Suprapubic skin (tissue), 4 donors: ENCODE results near the gene TCF12. TPM values are rescaled to one million over a fixed set of nuclear protein-coding genes. Genes with fewer than 3 reads are reported as not detected.

Experiments
- DNase-seq, 2 donors: peaks; one replicate each; pipeline ENCODE4 v3.0.0-alpha.2; 2019; ENCODE audit warnings: low spot score in 2 of 2
- H3K27ac ChIP-seq: fragments of 200-600 bp; sonication (generic); one replicate; pipeline ENCODE4 v1.5.1; 2019
- H3K27me3 ChIP-seq: fragments of 200-600 bp; sonication (generic); one replicate; pipeline ENCODE4 v1.5.1; 2019
- H3K36me3 ChIP-seq: fragments of 200-600 bp; sonication (generic); one replicate; pipeline ENCODE4 v1.5.1; 2019
- H3K4me1 ChIP-seq: fragments of 200-600 bp; sonication (generic); one replicate; pipeline ENCODE4 v1.5.1; 2019
- H3K4me3 ChIP-seq: fragments of 200-600 bp; sonication (generic); one replicate; pipeline ENCODE4 v1.5.1; 2019; ENCODE audit warnings: mild to moderate bottlenecking
- H3K9me3 ChIP-seq: fragments of 200-600 bp; sonication (generic); one replicate; pipeline ENCODE4 v1.5.1; 2019
- CTCF ChIP-seq, 2 donors: fragments of 200-600 bp in 1 of 2; fragments of 450-650 bp in 1 of 2; sonication (generic) in 1 of 2; IDR thresholded peaks; one replicate each; pipeline ENCODE4 v1.5.1; 2016 to 2019; ENCODE audit warnings: antibody characterized with exemption in 2 of 2, mild to moderate bottlenecking in 1 of 2, moderate library complexity in 1 of 2
- EP300 ChIP-seq: sonication (generic); formaldehyde crosslinking; IDR thresholded peaks from one replicate; pipeline ENCODE4 v1.6.1; 2017; ENCODE audit warnings: antibody characterized with exemption
- POLR2A ChIP-seq, 2 donors: fragments of 450-650 bp; IDR thresholded peaks; one replicate each; pipeline ENCODE4 v1.6.1; 2017; ENCODE audit warnings: antibody characterized with exemption in 2 of 2, mild to moderate bottlenecking in 2 of 2, moderate library complexity in 2 of 2
- POLR2AphosphoS5 ChIP-seq, 3 donors: sonication (generic); formaldehyde crosslinking; IDR thresholded peaks; one replicate each; pipeline ENCODE4 v1.6.1; 2017; ENCODE audit warnings: antibody characterized with exemption in 3 of 3
- WGBS: methylation state at CpG from one replicate; pipeline ENCODE4 v1.1.5; 2018; 5-methylcytosine and 5-hydroxymethylcytosine counted together
- total RNA-seq, 4 donors: library from RNA; depleted of rRNA; stranded (reverse); fragments of >200 nt; gene quantifications; one replicate each; pipeline ENCODE4 v1.1.0, GENCODE V29; 2016

The TCF12 gene
- total RNA-seq, 4 donors from 2014 or later: 91.3 to 118 (median 105) TPM

GRCh38 chr15:57111002-57111401, 192.6 kb downstream of the TCF12 start:
- Histone ChIP-seq H3K27me3 (no peaks in the 10 kb centered on the region), H3K9me3 (no peaks in the 10 kb centered on the region), H3K36me3 (no peaks in the 10 kb centered on the region), H3K4me3 (no peak overlapping the region), H3K4me1 (peaks cover 8% of the 10 kb centered on the region), H3K27ac (no peak overlapping the region)
- no peak for TF ChIP-seq POLR2AphosphoS5 (IDR thresholded peaks at IDR 0.05)
- TF ChIP-seq POLR2A (IDR thresholded peaks at IDR 0.05): no peak
- no peak for TF ChIP-seq EP300
- TF ChIP-seq CTCF (IDR thresholded peaks at IDR 0.05): no peak
- 93% methylated on average over 4 of the region's 4 CpGs for WGBS
- DNase-seq: no peak

GRCh38 chr15:57112178-57112577, 193.7 kb downstream of the TCF12 start:
- no peak for DNase-seq
- H3K27ac ChIP-seq: no peak overlapping the region
- WGBS: 77% methylated on average over 2 of the region's 2 CpGs
- H3K4me3 ChIP-seq: no peak overlapping the region
- no peaks in the 10 kb centered on the region for H3K27me3 ChIP-seq
- H3K36me3 ChIP-seq: no peaks in the 10 kb centered on the region
- no peaks in the 10 kb centered on the region for H3K9me3 ChIP-seq
- H3K4me1 ChIP-seq: peaks cover 13% of the 10 kb centered on the region
- TF ChIP-seq EP300 (no peak), POLR2AphosphoS5 (IDR thresholded peaks at IDR 0.05) (no peak), CTCF (IDR thresholded peaks at IDR 0.05) (no peak), POLR2A (IDR thresholded peaks at IDR 0.05) (no peak)

- TF ChIP-seq POLR2A (IDR thresholded peaks at IDR 0.05): no peak
- TF ChIP-seq POLR2AphosphoS5 (IDR thresholded peaks at IDR 0.05): no peak
- no peak for TF ChIP-seq CTCF (IDR thresholded peaks at IDR 0.05)
- Histone ChIP-seq H3K4me3 (no peak overlapping the region), H3K9me3 (no peaks in the 10 kb centered on the region), H3K27ac (no peak overlapping the region), H3K36me3 (no peaks in the 10 kb centered on the region), H3K4me1 (peaks cover 28% of the 10 kb centered on the region), H3K27me3 (no peaks in the 10 kb centered on the region)
- no peak for DNase-seq
- WGBS: 60% methylated on average over 3 of the region's 3 CpGs
Observed at GRCh38 chr15:57114070-57114469, 195.6 kb downstream of the TCF12 start.

- WGBS: 42% methylated on average over 2 of the region's 2 CpGs
- peaks cover 31% of the 10 kb centered on the region for H3K4me1 ChIP-seq
- no peak for TF ChIP-seq POLR2AphosphoS5 (IDR thresholded peaks at IDR 0.05)
- TF ChIP-seq POLR2A (IDR thresholded peaks at IDR 0.05): no peak
- TF ChIP-seq CTCF (IDR thresholded peaks at IDR 0.05): no peak
- no peak for TF ChIP-seq EP300
- no peaks in the 10 kb centered on the region for H3K36me3 ChIP-seq
- H3K4me3 ChIP-seq: no peak overlapping the region
- H3K9me3 ChIP-seq: no peaks in the 10 kb centered on the region
- H3K27me3 ChIP-seq: no peaks in the 10 kb centered on the region
- no peak overlapping the region for H3K27ac ChIP-seq
- no peak for DNase-seq
Observed at GRCh38 chr15:57118013-57118799, 199.8 kb downstream of the TCF12 start.

- H3K4me3 ChIP-seq: no peak overlapping the region
- H3K27me3 ChIP-seq: no peaks in the 10 kb centered on the region
- TF ChIP-seq EP300: no peak
- TF ChIP-seq CTCF (IDR thresholded peaks at IDR 0.05): no peak
- no peak for TF ChIP-seq POLR2A (IDR thresholded peaks at IDR 0.05)
- TF ChIP-seq POLR2AphosphoS5 (IDR thresholded peaks at IDR 0.05): no peak
- 72% methylated on average over 2 of the region's 2 CpGs for WGBS
- H3K4me1 ChIP-seq: peaks cover 17% of the 10 kb centered on the region
- DNase-seq: no peak
- H3K27ac ChIP-seq: no peak overlapping the region
- peaks cover 6% of the 10 kb centered on the region for H3K36me3 ChIP-seq
- no peaks in the 10 kb centered on the region for H3K9me3 ChIP-seq
Observed at GRCh38 chr15:57122080-57122840, 203.8 kb downstream of the TCF12 start.
